IMR-90 (cell line): ENCODE measurements around the gene WASF1. TPM values are rescaled to one million over a fixed set of nuclear protein-coding genes. Genes with fewer than 3 reads are reported as not detected.

Experiments used
- ATAC-seq: fragments of 200-7000 bp; cut with Tn5 transposase; 2 replicates; pipeline ENCODE4 v1.9.1; 2020; ENCODE audit warnings: low read depth, mild to moderate bottlenecking, moderate library complexity
- BruUV-seq: library from RNA; stranded (reverse); fragments of 400-500 nt; replicated peaks from 2 replicates; lab custom pipeline; 2021; lab: Mats Ljungman, UMichigan
- CTCF ChIA-PET: fragments of 300-600 bp; formaldehyde crosslinking; extraction: SDS; loops from one replicate; lab custom pipeline; 2021; ENCODE audit warnings: antibody characterized with exemption; lab: Yijun Ruan, JAX
- POLR2A ChIA-PET: fragments of 300-600 bp; sonication (Branson Sonifier 250); formaldehyde crosslinking; loops from one replicate; lab custom pipeline; 2022; ENCODE audit warnings: antibody characterized with exemption; ENCODE audit not compliant: unreplicated experiment; lab: Charles Lee
- DNase-seq: peaks from one replicate; pipeline ENCODE4 v3.0.0; 2013
- H2AFZ ChIP-seq: replicated peaks from 2 replicates; pipeline ENCODE3; 2013; ENCODE audit warnings: low read length, mild to moderate bottlenecking; ENCODE audit not compliant: poor library complexity
- H2AK5ac ChIP-seq: 2 replicates; pipeline ENCODE4 v1.6.1; 2013; ENCODE audit warnings: low read depth, low read length, inconsistent platforms
- H2AK9ac ChIP-seq: replicated peaks from 2 replicates; pipeline ENCODE3; 2013; ENCODE audit warnings: mild to moderate bottlenecking, low read depth, low read length, moderate library complexity; ENCODE audit not compliant: poor library complexity
- H2BK120ac ChIP-seq: 2 replicates; pipeline ENCODE4 v1.6.1; 2013; ENCODE audit warnings: low read depth, low read length, inconsistent platforms
- H2BK15ac ChIP-seq: 3 replicates; pipeline ENCODE4 v1.6.1; 2013; ENCODE audit warnings: low read depth, low read length, inconsistent platforms
- H2BK20ac ChIP-seq: 2 replicates; pipeline ENCODE4 v1.6.1; 2013; ENCODE audit warnings: low read depth, mild to moderate bottlenecking, inconsistent platforms, low read length, moderate library complexity
- H2BK5ac ChIP-seq: 2 replicates; pipeline ENCODE4 v1.6.1; 2013; ENCODE audit warnings: mild to moderate bottlenecking, low read depth, low read length, inconsistent platforms; ENCODE audit not compliant: poor library complexity, severe bottlenecking
- H3K14ac ChIP-seq: replicated peaks from 2 replicates; pipeline ENCODE4 v1.6.1; 2013; ENCODE audit warnings: low read depth, low read length, inconsistent platforms
- H3K18ac ChIP-seq: 2 replicates; pipeline ENCODE4 v1.6.1; 2013; ENCODE audit warnings: low read depth, low read length, control low read depth
- H3K23ac ChIP-seq: 2 replicates; pipeline ENCODE4 v1.6.1; 2013; ENCODE audit warnings: low read depth, low read length, inconsistent platforms
- H3K27ac ChIP-seq: 2 replicates; pipeline ENCODE4 v1.5.1; 2013; ENCODE audit warnings: mild to moderate bottlenecking, control low read depth, low read length; ENCODE audit not compliant: insufficient read depth
- H3K27me3 ChIP-seq: 2 replicates; pipeline ENCODE4 v1.6.1; 2013; ENCODE audit warnings: low read length; ENCODE audit not compliant: control insufficient read depth, insufficient read depth
- H3K36me3 ChIP-seq: 2 replicates; pipeline ENCODE4 v1.6.1; 2013; ENCODE audit warnings: low read length, mixed read lengths; ENCODE audit not compliant: control insufficient read depth, insufficient read depth
- H3K4ac ChIP-seq: 2 replicates; pipeline ENCODE4 v1.6.1; 2013; ENCODE audit warnings: low read depth, low read length, inconsistent platforms
- H3K4me1 ChIP-seq: 2 replicates; pipeline ENCODE4 v1.6.1; 2013; ENCODE audit warnings: low read length, mixed read lengths; ENCODE audit not compliant: control insufficient read depth, insufficient read depth
- H3K4me2 ChIP-seq: 2 replicates; pipeline ENCODE4 v1.6.1; 2013; ENCODE audit warnings: low read depth, mild to moderate bottlenecking, control low read depth, low read length, moderate library complexity
- H3K4me3 ChIP-seq: 2 replicates; pipeline ENCODE4 v1.5.1; 2013; ENCODE audit warnings: low read depth, mild to moderate bottlenecking, control low read depth, low read length, moderate library complexity; ENCODE audit not compliant: insufficient read depth
- H3K56ac ChIP-seq: 2 replicates; pipeline ENCODE4 v1.6.1; 2013; ENCODE audit warnings: low read length, inconsistent platforms; ENCODE audit not compliant: insufficient read depth; ENCODE audit errors: extremely low read depth
- H3K79me1 ChIP-seq, 2 experiments: 2 replicates each; pipeline ENCODE4 v1.6.1; 2013; ENCODE audit warnings: low read length in 2 of 2, inconsistent platforms in 1 of 2, low read depth in 1 of 2
- H3K9ac ChIP-seq: 2 replicates; pipeline ENCODE4 v1.6.1; 2013; ENCODE audit warnings: low read depth, low read length, control low read depth
- H3K9me1 ChIP-seq: 2 replicates; pipeline ENCODE4 v1.6.1; 2013; ENCODE audit warnings: low read length, inconsistent platforms; ENCODE audit not compliant: insufficient read depth
- H3K9me3 ChIP-seq: 2 replicates; pipeline ENCODE4 v1.6.1; 2013; ENCODE audit warnings: low read length; ENCODE audit not compliant: control insufficient read depth, insufficient read depth
- H4K20me1 ChIP-seq: 2 replicates; pipeline ENCODE4 v1.6.1; 2013; ENCODE audit warnings: low read length, inconsistent platforms; ENCODE audit not compliant: insufficient read depth
- H4K5ac ChIP-seq: 2 replicates; pipeline ENCODE4 v1.6.1; 2013; ENCODE audit warnings: mild to moderate bottlenecking, low read depth, low read length, control low read depth
- H4K8ac ChIP-seq, 2 experiments: 2 replicates each; pipeline ENCODE4 v1.6.1; 2013; ENCODE audit warnings: low read depth in 2 of 2, low read length in 2 of 2, control low read depth in 1 of 2, inconsistent platforms in 1 of 2
- H4K91ac ChIP-seq: 2 replicates; pipeline ENCODE4 v1.6.1; 2013; ENCODE audit warnings: low read depth, low read length, inconsistent platforms; ENCODE audit not compliant: insufficient read depth
- CHD1 ChIP-seq: IDR thresholded peaks from 2 replicates; pipeline ENCODE4 v1.6.1; 2012; ENCODE audit warnings: low read depth, low read length, improper control_type of control experiment
- FOS ChIP-seq: fragments of 150-350 bp; IDR thresholded peaks from 2 replicates; pipeline ENCODE4 v1.6.1; 2016; ENCODE audit warnings: low read depth, low read length
- MAFK ChIP-seq: IDR thresholded peaks from 2 replicates; pipeline ENCODE4 v1.6.1; 2012; ENCODE audit warnings: low read depth, low read length, improper control_type of control experiment
- MAZ ChIP-seq: IDR thresholded peaks from 2 replicates; pipeline ENCODE4 v1.6.1; 2012; ENCODE audit warnings: low read depth, mild to moderate bottlenecking, low read length, improper control_type of control experiment, moderate library complexity, borderline replicate concordance
- MXI1 ChIP-seq: IDR thresholded peaks from 2 replicates; pipeline ENCODE4 v1.6.1; 2012; ENCODE audit warnings: low read depth, mild to moderate bottlenecking, low read length, moderate library complexity, borderline replicate concordance
- NFE2L2 ChIP-seq: fragments of 150-350 bp; IDR thresholded peaks from 2 replicates; pipeline ENCODE4 v1.6.1; 2016; ENCODE audit warnings: low read depth, mild to moderate bottlenecking, low read length
- POLR2A ChIP-seq: IDR thresholded peaks from 2 replicates; pipeline ENCODE4 v1.6.1; 2012; ENCODE audit warnings: mild to moderate bottlenecking, low read depth, low read length
- RAD21 ChIP-seq: IDR thresholded peaks from 2 replicates; pipeline ENCODE4 v1.6.1; 2012; ENCODE audit warnings: low read length, improper control_type of control experiment
- RCOR1 ChIP-seq: IDR thresholded peaks from 2 replicates; pipeline ENCODE4 v1.6.1; 2012; ENCODE audit warnings: mild to moderate bottlenecking, low read length, improper control_type of control experiment; ENCODE audit not compliant: insufficient replicate concordance
- RFX5 ChIP-seq: IDR thresholded peaks from 2 replicates; pipeline ENCODE4 v1.8.0; 2012; ENCODE audit warnings: low read depth, mild to moderate bottlenecking, low read length, moderate library complexity
- USF2 ChIP-seq: fragments of 150-350 bp; IDR thresholded peaks from 2 replicates; pipeline ENCODE4 v1.6.1; 2017; ENCODE audit warnings: mild to moderate bottlenecking, antibody characterized with exemption, low read length, low read depth
- WGBS, 2 experiments: methylation state at CpG; one replicate each; pipeline versions ENCODE4 v1.1.5 to v1.1.7; 2013; ENCODE audit warnings: missing lambda C conversion rate in 2 of 2; ENCODE audit not compliant: insufficient read length in 1 of 2; ENCODE audit errors: extremely low coverage in 2 of 2; 5-methylcytosine and 5-hydroxymethylcytosine counted together
- dilution Hi-C: fragments of 300-500 bp; cut with HindIII; formaldehyde crosslinking; loops from one replicate; pipeline ENCODE4 v1.14.3; 2018; ENCODE audit warnings: low sequenced_read_pairs; ENCODE audit not compliant: unreplicated experiment
- in situ Hi-C: fragments of 300-500 bp; cut with MboI; formaldehyde crosslinking; loops from 3 replicates; pipeline ENCODE4 v1.14.3; 2019; ENCODE audit warnings: low sequenced_read_pairs, inconsistent platforms, mixed read lengths
- intact Hi-C: fragments of 100-400 bp; cut with micrococcal nuclease; formaldehyde crosslinking; loops from 2 replicates; pipeline ENCODE4 v1.10.0; 2022
- polyA plus RNA-seq, 3 experiments: library from polyadenylated mRNA; depleted of rRNA; stranded (reverse); fragments of >200 nt; gene quantifications; 2 replicates each; pipeline ENCODE4 v1.2.3, GENCODE V29; 2012; ENCODE audit warnings: low replicate concordance in 1 of 3
- total RNA-seq: library from RNA; depleted of rRNA; stranded (reverse); fragments of >200 nt; gene quantifications from 2 replicates; pipeline ENCODE4 v1.2.3, GENCODE V29; 2012

WASF1 gene
- total and polyA plus RNA-seq, 2 of the 4 experiments (the other 2 are of a cell fraction) = 3.0 to 17.3 TPM

GRCh38 chr6:110198561-110198960, 19.1 kb upstream of the WASF1 start:
- ChIA-PET CTCF (no interaction called here), POLR2A (no interaction called here)
- Histone ChIP-seq H3K9me3 (no peaks in the 10 kb centered on the region), H2AFZ (no peak overlapping the region), H4K20me1 (no peaks in the 10 kb centered on the region; the same call in 1 of the 2 replicates), H2BK120ac (no peak overlapping the region), H2AK9ac (no peak overlapping the region), H3K9me1 (no peaks in the 10 kb centered on the region), H3K56ac (no peak overlapping the region), H4K5ac (no peak overlapping the region), H3K4me1 (no peaks in the 10 kb centered on the region), H2AK5ac (no peak overlapping the region), H2BK15ac (no peak overlapping the region), H3K4ac (no peak overlapping the region), H2BK20ac (no peak overlapping the region), H3K4me3 (no peak overlapping the region), H3K18ac (no peak overlapping the region), H3K4me2 (no peak overlapping the region), H3K9ac (no peak overlapping the region), H3K27me3 (no peaks in the 10 kb centered on the region), H3K36me3 (peaks cover 2% of the 10 kb centered on the region; the same call in 1 of the 2 replicates), H3K23ac (no peak overlapping the region), H4K8ac (no peak overlapping the region), H2BK5ac (no peak overlapping the region), H3K14ac (no peak overlapping the region), H4K91ac (no peak overlapping the region), H3K27ac (no peak overlapping the region), H3K79me1 (peaks cover 0 to 17% of the 10 kb centered on the region in 2 experiments; a peak in 2 of 4 replicates)
- no TSS peak for BruUV-seq
- ATAC-seq (no peak), DNase-seq (no peak)
- intact Hi-C loops = no loop called here
- dilution Hi-C loops = no loop called here
- in situ Hi-C loops = no loop called here
- no CpG with 5 or more reads among the region's 3 CpGs for WGBS, 2 experiments
- TF ChIP-seq RCOR1 = no peak
- TF ChIP-seq MAZ = no peak
- no peak for TF ChIP-seq POLR2A
- TF ChIP-seq RAD21 = no peak
- no peak for TF ChIP-seq MXI1
- TF ChIP-seq MAFK = no peak
- no peak for TF ChIP-seq USF2
- no peak for TF ChIP-seq RFX5
- TF ChIP-seq FOS = no peak
- no peak for TF ChIP-seq CHD1
- no peak for TF ChIP-seq NFE2L2
